CD4-positive, alpha-beta T cell treated with Interleukin-6 for 4 hours (primary cell): ENCODE results near the gene CRY1.
"Not testable (repeated sequence)": the region's sequence is repeated elsewhere in the genome, so short reads cannot be mapped to it uniquely, and the experiment has no call there.

ENCODE experiments used
- DNase-seq: peaks from one replicate; pipeline ENCODE4 v3.0.0-alpha.2; 2020; ENCODE audit warnings: mixed read lengths

The CRY1 gene

DNA sequence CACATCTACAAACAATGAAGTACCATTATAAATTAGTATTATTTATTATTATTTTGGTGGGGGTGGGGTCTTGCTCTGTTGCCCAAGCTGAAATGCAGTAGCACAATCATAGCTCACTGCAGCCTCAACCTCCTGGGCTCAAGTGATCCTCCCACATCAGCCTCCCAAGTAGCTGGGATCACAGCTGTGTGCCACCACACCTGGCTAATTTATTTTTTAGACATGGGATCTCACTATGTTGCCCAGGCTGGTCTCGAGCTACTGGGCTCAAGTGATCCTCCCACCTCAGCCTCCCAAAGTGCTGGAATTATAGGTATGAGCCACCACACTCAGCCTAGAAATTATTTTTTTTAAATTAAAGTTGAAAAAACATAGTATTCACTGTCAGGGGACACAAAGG is 15.0 kb upstream of the CRY1 start:
- DNase-seq = not testable (repeated sequence)

DNA sequence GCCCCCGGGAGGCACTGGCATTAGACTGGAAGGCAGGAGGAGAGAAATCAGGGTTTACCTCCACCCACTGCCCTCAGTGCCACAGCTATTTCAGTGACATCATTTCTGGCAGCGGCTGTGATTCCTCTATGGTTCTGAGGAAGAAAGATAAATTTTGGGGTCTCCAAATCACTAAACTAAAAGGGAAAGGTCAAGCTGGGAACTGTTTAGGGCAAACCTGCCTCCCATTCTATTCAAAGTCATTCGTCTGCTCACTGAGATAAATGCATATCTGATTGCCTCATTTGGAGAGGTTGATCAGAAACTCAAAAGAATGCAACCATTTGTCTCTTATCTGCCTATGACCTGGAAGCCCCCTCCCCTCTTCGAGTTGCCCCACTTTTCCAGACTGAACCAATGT is 14.0 kb upstream of the CRY1 start:
- no peak for DNase-seq

GRCh38 chr12:107106241-107107025 is 13.1 kb upstream of the CRY1 start:
- DNase-seq = no peak

DNA sequence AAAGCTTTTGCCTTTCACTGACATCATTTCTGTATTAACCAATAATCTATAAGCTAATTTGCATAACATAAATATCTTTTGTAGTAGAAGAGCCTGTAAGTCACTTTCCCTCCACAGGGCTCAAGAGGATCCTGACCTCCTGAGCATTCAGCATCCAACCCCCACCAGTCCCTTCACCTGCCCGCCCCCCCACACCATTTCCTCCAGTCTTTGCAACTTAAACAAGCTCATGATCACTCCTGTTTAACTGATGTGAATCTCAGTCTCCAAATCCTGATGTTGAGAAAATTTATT is 12.0 kb upstream of the CRY1 start:
- DNase-seq = no peak

GRCh38 chr12:107103516-107103915 is 10.2 kb upstream of the CRY1 start:
- DNase-seq = no peak

- no peak for DNase-seq
Measured at GRCh38 chr12:107103097-107103496, 9.7 kb upstream of the CRY1 start.

DNA sequence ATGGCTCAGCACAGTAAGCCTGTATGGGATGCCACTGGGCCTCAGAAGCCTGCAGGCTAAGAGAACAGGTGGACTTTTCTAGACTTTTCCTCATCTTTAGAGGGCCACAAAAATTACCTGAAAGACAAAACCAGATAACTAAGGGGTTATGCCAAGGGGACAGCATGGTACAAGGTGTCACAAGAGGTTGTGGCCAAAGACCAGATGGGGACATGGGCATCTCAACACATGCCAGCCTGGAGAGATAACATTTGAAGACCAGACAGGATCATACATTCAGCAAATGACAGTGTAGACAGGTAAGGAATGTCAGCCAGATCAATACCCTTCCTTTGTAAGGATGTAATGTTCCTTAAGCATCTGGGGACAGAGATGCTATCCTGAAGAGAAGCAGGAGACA is 8.9 kb upstream of the CRY1 start:
- DNase-seq = no peak

DNA sequence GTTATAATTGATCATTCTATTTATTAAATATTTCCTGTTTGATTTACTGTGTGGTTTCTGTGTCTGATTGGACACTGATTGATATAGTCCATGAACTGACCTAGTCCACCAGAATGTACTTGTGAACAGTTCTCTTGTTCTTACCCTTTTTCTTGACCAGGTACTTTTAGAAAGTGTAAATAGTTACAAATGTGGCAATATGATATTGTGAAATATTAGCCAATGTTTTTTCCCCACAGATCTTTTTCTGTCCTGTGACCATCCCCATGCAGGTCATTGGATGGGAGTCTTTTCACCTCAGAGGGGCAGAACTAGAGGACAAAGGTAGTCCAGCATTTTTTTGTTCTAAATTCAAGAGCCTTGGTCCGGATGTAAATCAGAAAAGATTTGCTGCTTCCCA is 8.3 kb upstream of the CRY1 start:
- DNase-seq = no peak

GRCh38 chr12:107099917-107100316 is 6.6 kb upstream of the CRY1 start:
- DNase-seq = no peak

DNA sequence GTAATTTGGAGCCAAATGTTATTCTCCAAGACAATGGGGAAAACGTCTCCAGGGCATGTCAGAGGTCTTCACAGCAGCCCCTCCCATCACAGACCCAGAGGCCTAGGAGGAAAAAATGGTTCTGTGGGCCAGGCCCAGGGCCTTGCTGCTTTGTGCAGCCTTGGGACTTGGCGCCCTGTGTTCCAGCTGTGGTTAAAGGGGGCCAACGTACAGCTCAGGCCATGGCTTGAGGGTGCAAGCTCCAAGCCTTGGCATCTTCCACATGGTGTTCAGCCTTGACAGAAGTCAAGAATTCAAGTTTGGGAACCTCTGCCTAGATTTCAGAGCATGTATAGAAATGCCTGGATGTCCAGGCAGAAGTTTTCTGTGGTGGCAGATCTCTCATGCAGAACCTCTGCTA is 3.2 kb upstream of the CRY1 start:
- DNase-seq = no peak

GRCh38 chr12:107094183-107094448 is 767 bp upstream of the CRY1 start:
- no peak for DNase-seq

- DNase-seq = peak; percentile 71
Measured at GRCh38 chr12:107092669-107093416, 506 bp downstream of the CRY1 start.

GRCh38 chr12:107091989-107092641 is 1.2 kb downstream of the CRY1 start:
- peak; percentile 19 for DNase-seq

- DNase-seq = no peak
Measured at GRCh38 chr12:107091381-107091780, 2.0 kb downstream of the CRY1 start.

- DNase-seq = no peak
Measured at GRCh38 chr12:107090711-107091110, 2.6 kb downstream of the CRY1 start.

DNA sequence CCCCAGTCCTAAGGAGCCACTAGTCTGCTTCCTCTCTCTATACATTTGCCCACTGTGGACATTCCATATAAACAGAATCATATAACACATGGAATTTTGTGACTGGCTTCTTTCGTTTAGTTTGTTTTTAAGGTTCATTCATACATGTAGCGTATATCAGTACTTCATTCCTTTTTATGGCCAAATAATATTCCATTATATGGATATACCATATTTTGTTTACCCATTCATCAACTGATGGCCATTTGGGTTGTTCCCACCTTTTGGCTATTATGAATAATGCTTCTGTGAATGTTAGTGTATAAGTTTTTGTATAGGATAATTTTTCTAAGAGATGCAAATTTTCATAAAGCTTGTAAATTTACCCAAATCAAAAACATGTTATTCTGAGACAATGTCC is 4.4 kb downstream of the CRY1 start:
- DNase-seq = no peak

GRCh38 chr12:107086314-107086713 is 7.0 kb downstream of the CRY1 start:
- no peak for DNase-seq

- DNase-seq = no peak
Measured at GRCh38 chr12:107081778-107082177, 11.6 kb downstream of the CRY1 start.

DNA sequence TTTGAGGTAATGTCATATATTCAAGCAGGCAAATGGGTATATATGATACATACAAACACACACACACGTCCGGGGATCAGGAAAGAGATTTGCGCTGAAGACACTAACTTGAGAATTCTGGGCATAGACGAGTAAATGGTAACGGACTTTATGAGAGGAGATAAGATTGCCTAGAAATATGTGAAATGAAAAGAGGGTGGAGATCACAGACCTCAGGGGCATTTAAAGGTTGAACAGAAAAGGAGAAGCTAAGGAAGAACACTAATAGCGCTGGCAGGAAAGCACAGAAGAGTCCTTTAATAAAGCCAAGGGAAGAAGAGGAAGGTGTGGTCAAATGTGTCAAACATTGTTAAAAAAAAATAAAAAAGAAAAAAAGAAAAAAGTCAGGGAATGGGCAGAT is 13.1 kb downstream of the CRY1 start:
- no peak for DNase-seq

DNA sequence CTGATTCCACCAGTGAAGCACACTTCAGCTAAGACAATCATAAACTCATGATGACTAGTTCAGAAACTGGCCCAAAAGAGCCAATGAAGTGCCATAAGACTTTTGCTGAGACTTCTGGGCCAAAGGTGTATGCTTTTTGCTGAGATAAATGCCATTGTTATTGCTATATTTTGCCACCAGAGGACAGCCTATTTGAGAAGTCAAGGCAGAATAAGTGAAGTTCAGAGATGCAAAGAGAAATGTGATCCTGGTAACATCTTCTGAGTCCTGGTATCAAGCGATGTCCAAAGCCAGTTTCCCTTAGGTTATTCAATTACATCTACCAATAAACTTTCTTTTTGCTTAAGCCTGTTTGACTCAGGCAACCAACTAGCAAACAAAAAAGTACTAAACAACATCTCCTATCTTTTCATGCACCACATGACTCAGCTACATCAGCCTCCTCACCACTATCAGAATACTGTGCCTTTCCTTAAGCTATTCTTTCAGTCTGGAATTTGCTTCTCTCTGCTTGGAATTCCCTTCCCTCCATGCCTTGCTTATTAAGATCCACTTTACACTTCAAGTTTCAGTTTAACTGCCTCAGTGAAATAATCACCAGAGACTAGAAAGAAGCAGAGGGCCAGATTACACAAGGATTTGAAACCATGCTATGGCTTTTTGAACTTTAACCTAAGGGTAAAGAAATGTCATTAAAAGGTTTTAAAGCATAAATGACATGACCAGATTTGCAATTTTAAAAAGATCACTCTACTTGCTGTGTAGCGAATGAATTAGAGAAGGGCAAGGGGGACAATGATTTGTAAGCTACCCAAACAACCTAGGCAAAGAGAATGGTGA is 14.0 kb downstream of the CRY1 start:
- DNase-seq = no peak

GRCh38 chr12:107073266-107073665 is 20.1 kb downstream of the CRY1 start:
- not testable (repeated sequence) for DNase-seq

DNA sequence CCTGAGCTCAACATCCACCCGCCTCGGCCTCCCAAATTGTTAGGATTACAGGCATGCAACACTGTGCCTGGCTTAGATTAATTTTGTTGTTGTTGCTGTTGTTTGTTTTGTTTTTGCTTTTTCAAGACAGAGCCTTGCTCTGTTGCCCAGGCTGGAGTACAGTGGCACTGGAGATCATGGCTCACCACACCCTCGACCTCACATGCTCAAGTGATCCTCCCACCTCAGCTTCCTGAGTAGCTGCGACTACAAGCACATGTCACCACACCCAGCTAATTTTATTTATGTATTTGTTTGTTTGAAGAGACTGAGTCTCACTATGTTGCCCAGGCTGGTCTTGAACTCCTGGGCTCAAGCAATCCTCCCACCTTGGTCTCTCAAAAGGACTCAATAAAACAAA is 26.7 kb downstream of the CRY1 start:
- no peak for DNase-seq

GRCh38 chr12:107064687-107065086 is 28.7 kb downstream of the CRY1 start:
- DNase-seq = no peak

DNA sequence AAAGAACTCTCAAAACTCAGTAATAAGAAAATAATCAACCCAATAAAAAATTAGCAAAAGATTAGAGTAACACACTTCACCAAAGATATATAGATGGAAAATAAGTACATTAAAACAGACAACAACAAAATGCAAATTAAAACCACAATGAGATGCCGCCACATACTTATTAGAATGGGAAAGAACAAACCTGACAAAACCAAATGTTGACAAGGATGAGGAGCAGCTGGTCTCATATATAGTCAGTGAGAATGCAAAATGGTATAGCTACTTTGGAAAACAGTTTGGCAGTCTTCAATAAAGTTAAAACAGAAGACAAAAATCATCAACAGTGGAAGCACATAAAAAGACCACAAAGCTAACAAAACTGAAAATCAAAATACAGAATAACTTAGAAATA is 29.1 kb downstream of the CRY1 start:
- no peak for DNase-seq
